ENCODE results near the gene SLC1A2.

Gene SLC1A2

GRCh38 chr11:35276396-35277145 is 142.8 kb downstream of the SLC1A2 start:
- no peak overlapping the region for H3K4me3 ChIP-seq (ENCODE audit: low read depth, low read length)
- no peak overlapping the region for H3K27ac ChIP-seq
- no peaks in the 10 kb centered on the region for H3K36me3 ChIP-seq (replicated peaks)
- no peak for TF ChIP-seq CTCF (IDR thresholded peaks at IDR 0.05; ENCODE audit: low read depth, low read length, missing control alignments)
- DNase-seq: no peak
- H3K27me3 ChIP-seq (replicated peaks): no peaks in the 10 kb centered on the region
- in situ Hi-C loops (cut with HindIII; ENCODE audit: low pct_ligation_motif_present, low sequenced_read_pairs): no loop called here

GRCh38 chr11:35275786-35276170 is 143.6 kb downstream of the SLC1A2 start:
- DNase-seq: no peak
- H3K27ac ChIP-seq: no peak overlapping the region
- TF ChIP-seq CTCF (IDR thresholded peaks at IDR 0.05; ENCODE audit: low read depth, low read length, missing control alignments): no peak
- in situ Hi-C loops (cut with HindIII; ENCODE audit: low pct_ligation_motif_present, low sequenced_read_pairs): no loop called here
- no peaks in the 10 kb centered on the region for H3K27me3 ChIP-seq (replicated peaks)
- H3K36me3 ChIP-seq (replicated peaks): no peaks in the 10 kb centered on the region
- H3K4me3 ChIP-seq (ENCODE audit: low read depth, low read length): no peak overlapping the region

GRCh38 chr11:35274909-35275785 is 144.2 kb downstream of the SLC1A2 start:
- DNase-seq: no peak
- Histone ChIP-seq H3K27me3 (replicated peaks) (no peaks in the 10 kb centered on the region), H3K4me3 (ENCODE audit: low read depth, low read length) (no peak overlapping the region), H3K36me3 (replicated peaks) (no peaks in the 10 kb centered on the region), H3K27ac (no peak overlapping the region)
- no peak for TF ChIP-seq CTCF (IDR thresholded peaks at IDR 0.05; ENCODE audit: low read depth, low read length, missing control alignments)
- in situ Hi-C loops (cut with HindIII; ENCODE audit: low pct_ligation_motif_present, low sequenced_read_pairs): no loop called here

- Histone ChIP-seq H3K4me3 (ENCODE audit: low read depth, low read length) (no peak overlapping the region), H3K36me3 (replicated peaks) (no peaks in the 10 kb centered on the region), H3K27ac (no peak overlapping the region), H3K27me3 (replicated peaks) (no peaks in the 10 kb centered on the region)
- TF ChIP-seq CTCF (IDR thresholded peaks at IDR 0.05; ENCODE audit: low read depth, low read length, missing control alignments): no peak
- in situ Hi-C loops (cut with HindIII; ENCODE audit: low pct_ligation_motif_present, low sequenced_read_pairs): no loop called here
- no peak for DNase-seq
Observed at GRCh38 chr11:35272391-35272902, 146.9 kb downstream of the SLC1A2 start.

GRCh38 chr11:35271031-35271430 is 148.3 kb downstream of the SLC1A2 start:
- no peaks in the 10 kb centered on the region for H3K27me3 ChIP-seq (replicated peaks)
- in situ Hi-C loops (cut with HindIII; ENCODE audit: low pct_ligation_motif_present, low sequenced_read_pairs): no loop called here
- H3K27ac ChIP-seq: no peak overlapping the region
- TF ChIP-seq CTCF (IDR thresholded peaks at IDR 0.05; ENCODE audit: low read depth, low read length, missing control alignments): no peak
- no peaks in the 10 kb centered on the region for H3K36me3 ChIP-seq (replicated peaks)
- no peak for DNase-seq
- no peak overlapping the region for H3K4me3 ChIP-seq (ENCODE audit: low read depth, low read length)
